ENCODE measurements around the gene VWF.

The VWF gene

DNA sequence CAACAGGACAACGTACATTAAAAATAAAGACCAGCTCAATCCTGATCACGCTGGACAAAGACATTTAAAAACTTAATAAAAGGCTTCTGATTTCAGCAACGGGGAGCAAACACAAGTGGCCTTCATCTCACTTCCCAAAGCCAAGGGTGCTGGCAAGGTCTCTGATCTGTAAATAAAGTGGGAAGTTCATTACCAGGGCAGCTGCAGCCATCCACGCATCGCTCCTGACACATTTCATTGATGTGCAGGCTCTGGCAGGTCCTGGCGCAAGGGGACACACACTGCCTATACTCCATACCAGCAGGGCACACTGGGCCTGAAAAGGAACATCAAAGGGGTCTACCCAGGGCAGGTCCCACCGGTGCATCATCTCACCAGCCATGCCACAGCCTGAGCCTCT, 51.0 kb downstream of the VWF start:
- no peaks in the 10 kb centered on the region for H3K79me2 ChIP-seq (ENCODE audit: low read length)
- no peak overlapping the region for H3K4me2 ChIP-seq (ENCODE audit: low read length)
- no peak overlapping the region for H3K4me3 ChIP-seq (ENCODE audit: low read length)
- TF ChIP-seq, protein P1, sequence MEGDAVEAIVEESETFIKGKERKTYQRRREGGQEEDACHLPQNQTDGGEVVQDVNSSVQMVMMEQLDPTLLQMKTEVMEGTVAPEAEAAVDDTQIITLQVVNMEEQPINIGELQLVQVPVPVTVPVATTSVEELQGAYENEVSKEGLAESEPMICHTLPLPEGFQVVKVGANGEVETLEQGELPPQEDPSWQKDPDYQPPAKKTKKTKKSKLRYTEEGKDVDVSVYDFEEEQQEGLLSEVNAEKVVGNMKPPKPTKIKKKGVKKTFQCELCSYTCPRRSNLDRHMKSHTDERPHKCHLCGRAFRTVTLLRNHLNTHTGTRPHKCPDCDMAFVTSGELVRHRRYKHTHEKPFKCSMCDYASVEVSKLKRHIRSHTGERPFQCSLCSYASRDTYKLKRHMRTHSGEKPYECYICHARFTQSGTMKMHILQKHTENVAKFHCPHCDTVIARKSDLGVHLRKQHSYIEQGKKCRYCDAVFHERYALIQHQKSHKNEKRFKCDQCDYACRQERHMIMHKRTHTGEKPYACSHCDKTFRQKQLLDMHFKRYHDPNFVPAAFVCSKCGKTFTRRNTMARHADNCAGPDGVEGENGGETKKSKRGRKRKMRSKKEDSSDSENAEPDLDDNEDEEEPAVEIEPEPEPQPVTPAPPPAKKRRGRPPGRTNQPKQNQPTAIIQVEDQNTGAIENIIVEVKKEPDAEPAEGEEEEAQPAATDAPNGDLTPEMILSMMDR (IDR thresholded peaks at IDR 0.05; ENCODE audit: low read depth, low read length): no peak
- TF ChIP-seq EZH2phosphoT487 (IDR thresholded peaks at IDR 0.05; ENCODE audit: low read depth): no peak
- no peaks in the 10 kb centered on the region for H3K4me1 ChIP-seq (ENCODE audit: low read length)
- no peak overlapping the region for H3K27ac ChIP-seq (ENCODE audit: low read length)
- H4K20me1 ChIP-seq (ENCODE audit: insufficient read depth, low read length): no peaks in the 10 kb centered on the region
- no peak overlapping the region for H2AFZ ChIP-seq (ENCODE audit: low read depth, low read length)
- no peaks in the 10 kb centered on the region for H3K9me3 ChIP-seq (ENCODE audit: insufficient read depth, low read length)
- H3K27me3 ChIP-seq (ENCODE audit: low read depth, low read length): peaks cover 17% of the 10 kb centered on the region
- H3K9ac ChIP-seq (ENCODE audit: low read length): no peak overlapping the region
- H3K36me3 ChIP-seq (replicated peaks; ENCODE audit: low read depth, low read length): no peaks in the 10 kb centered on the region

DNA sequence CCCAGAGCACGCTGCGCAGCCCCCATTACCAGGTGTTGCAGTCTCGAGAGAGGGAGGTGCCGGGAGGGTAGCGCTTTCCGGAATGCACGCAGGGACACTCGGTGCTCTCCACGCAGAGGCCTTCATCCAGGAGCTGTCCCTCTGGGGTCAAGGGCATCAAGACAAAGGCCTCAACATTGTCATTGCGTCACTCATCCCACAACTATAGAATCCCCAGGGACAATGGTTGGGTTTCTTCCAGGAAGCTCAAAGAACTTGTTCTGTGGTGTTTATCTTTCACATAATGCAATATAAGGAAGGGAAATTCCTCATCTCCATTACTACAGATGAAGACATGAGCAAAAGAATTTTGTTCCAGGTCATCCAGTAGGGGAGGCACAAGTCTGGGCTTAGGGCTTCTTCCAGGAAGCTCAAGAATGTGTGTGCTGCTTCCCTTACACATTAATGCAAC, 52.1 kb downstream of the VWF start:
- H4K20me1 ChIP-seq (ENCODE audit: insufficient read depth, low read length): no peaks in the 10 kb centered on the region
- no peak overlapping the region for H3K9ac ChIP-seq (ENCODE audit: low read length)
- H3K9me3 ChIP-seq (ENCODE audit: insufficient read depth, low read length): no peaks in the 10 kb centered on the region
- H2AFZ ChIP-seq (ENCODE audit: low read depth, low read length): no peak overlapping the region
- H3K36me3 ChIP-seq (replicated peaks; ENCODE audit: low read depth, low read length): no peaks in the 10 kb centered on the region
- H3K4me3 ChIP-seq (ENCODE audit: low read length): no peak overlapping the region
- TF ChIP-seq EZH2phosphoT487 (IDR thresholded peaks at IDR 0.05; ENCODE audit: low read depth): no peak
- TF ChIP-seq, protein P1 (IDR thresholded peaks at IDR 0.05; ENCODE audit: low read depth, low read length): no peak
- no peak overlapping the region for H3K27ac ChIP-seq (ENCODE audit: low read length)
- no peaks in the 10 kb centered on the region for H3K4me1 ChIP-seq (ENCODE audit: low read length)
- H3K4me2 ChIP-seq (ENCODE audit: low read length): no peak overlapping the region
- peaks cover 17% of the 10 kb centered on the region for H3K27me3 ChIP-seq (ENCODE audit: low read depth, low read length)
- no peaks in the 10 kb centered on the region for H3K79me2 ChIP-seq (ENCODE audit: low read length)

DNA sequence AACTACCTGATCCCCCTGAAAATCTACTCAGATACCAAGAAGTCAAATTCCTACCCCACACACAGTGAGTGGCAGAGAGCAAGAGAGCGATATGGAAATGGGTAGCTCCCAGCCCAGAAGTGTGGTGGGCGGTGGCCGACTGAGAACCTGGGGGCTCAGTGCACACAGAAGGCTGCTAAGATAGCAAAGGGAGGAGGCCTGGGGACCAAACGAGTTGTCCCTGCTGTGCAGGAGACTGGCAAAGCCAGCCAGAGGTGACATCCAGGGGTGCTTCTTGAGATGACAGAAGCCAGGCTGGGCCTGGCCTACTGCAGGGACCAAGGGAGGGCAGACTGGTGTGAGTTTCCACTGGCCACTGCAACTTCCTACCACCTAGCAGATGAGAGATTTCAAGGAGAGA, 52.9 kb downstream of the VWF start:
- Histone ChIP-seq H3K9ac (ENCODE audit: low read length) (no peak overlapping the region), H4K20me1 (ENCODE audit: insufficient read depth, low read length) (no peaks in the 10 kb centered on the region), H3K79me2 (ENCODE audit: low read length) (no peaks in the 10 kb centered on the region), H3K27ac (ENCODE audit: low read length) (no peak overlapping the region), H2AFZ (ENCODE audit: low read depth, low read length) (no peak overlapping the region), H3K4me3 (ENCODE audit: low read length) (no peak overlapping the region), H3K4me1 (ENCODE audit: low read length) (no peaks in the 10 kb centered on the region), H3K36me3 (replicated peaks; ENCODE audit: low read depth, low read length) (no peaks in the 10 kb centered on the region), H3K9me3 (ENCODE audit: insufficient read depth, low read length) (no peaks in the 10 kb centered on the region), H3K4me2 (ENCODE audit: low read length) (no peak overlapping the region), H3K27me3 (ENCODE audit: low read depth, low read length) (peaks cover 17% of the 10 kb centered on the region)
- TF ChIP-seq, protein P1 (IDR thresholded peaks at IDR 0.05; ENCODE audit: low read depth, low read length): no peak
- TF ChIP-seq EZH2phosphoT487 (IDR thresholded peaks at IDR 0.05; ENCODE audit: low read depth): no peak

DNA sequence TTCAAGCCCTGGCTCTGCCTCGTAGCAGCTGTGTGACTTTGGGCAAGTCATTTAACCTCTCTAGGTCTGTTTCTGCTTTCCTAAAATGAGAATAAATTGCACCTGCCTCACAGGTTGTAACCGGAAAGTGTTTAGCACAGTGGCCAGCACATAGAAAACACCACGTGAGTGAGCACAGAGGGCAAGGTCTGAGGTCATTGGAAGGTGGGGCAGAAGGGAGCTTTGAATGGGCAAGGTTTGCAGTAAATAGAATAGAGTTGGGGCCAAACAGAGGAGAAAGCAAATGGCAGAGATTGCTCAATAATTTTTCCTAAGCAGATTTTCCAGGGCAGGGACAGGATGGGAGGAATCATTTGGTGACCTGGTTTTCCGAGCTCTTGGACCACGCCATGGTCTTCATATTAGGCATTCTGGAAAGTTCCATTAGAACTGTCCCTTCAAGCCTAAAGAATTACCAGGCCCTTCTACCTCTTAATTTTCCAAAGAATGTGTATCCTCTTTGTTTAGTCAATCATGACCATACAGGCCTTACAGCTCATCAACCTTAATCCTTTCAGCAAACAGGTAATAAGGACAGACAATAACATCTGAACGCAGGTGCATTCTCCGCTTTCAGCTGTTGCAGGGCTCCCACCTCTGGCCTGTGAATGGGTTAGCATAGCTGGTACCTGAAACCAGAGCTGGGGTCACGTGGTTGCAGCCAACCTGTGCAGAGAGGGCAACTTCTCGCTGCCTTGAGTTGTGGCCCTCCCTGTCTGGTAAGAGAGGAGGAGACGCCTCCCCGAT, 53.8 kb downstream of the VWF start:
- H3K4me1 ChIP-seq (ENCODE audit: low read length): no peaks in the 10 kb centered on the region
- H3K36me3 ChIP-seq (replicated peaks; ENCODE audit: low read depth, low read length): no peaks in the 10 kb centered on the region

More for the DNA sequence above, 53.8 kb downstream of the VWF start:
- Histone ChIP-seq H3K9ac (ENCODE audit: low read length) (no peak overlapping the region), H3K27me3 (ENCODE audit: low read depth, low read length) (peaks cover 17% of the 10 kb centered on the region), H3K4me3 (ENCODE audit: low read length) (no peak overlapping the region), H3K9me3 (ENCODE audit: insufficient read depth, low read length) (no peaks in the 10 kb centered on the region), H3K79me2 (ENCODE audit: low read length) (no peaks in the 10 kb centered on the region), H3K4me2 (ENCODE audit: low read length) (no peak overlapping the region), H2AFZ (ENCODE audit: low read depth, low read length) (no peak overlapping the region), H3K27ac (ENCODE audit: low read length) (no peak overlapping the region), H4K20me1 (ENCODE audit: insufficient read depth, low read length) (no peaks in the 10 kb centered on the region)
- TF ChIP-seq, protein P1 (IDR thresholded peaks at IDR 0.05; ENCODE audit: low read depth, low read length): no peak
- no peak for TF ChIP-seq EZH2phosphoT487 (IDR thresholded peaks at IDR 0.05; ENCODE audit: low read depth)
